HEK293 (cell line): Measurements from ENCODE around the gene PDSS1.

Source experiments
- CTCF ChIA-PET: fragments of 350-600 bp; formaldehyde crosslinking; extraction: SDS; loops from one replicate; lab custom pipeline; 2021; ENCODE audit warnings: antibody characterized with exemption; lab: Yijun Ruan, JAX
- POLR2A ChIA-PET: fragments of 300-600 bp; formaldehyde crosslinking; extraction: SDS; loops from one replicate; lab custom pipeline; 2020; ENCODE audit warnings: antibody characterized with exemption, inconsistent platforms; lab: Yijun Ruan, JAX
- H3K27ac ChIP-seq: fragments of 200-500 bp; sonication (Bioruptor generic); 2 replicates; pipeline ENCODE4 v1.5.1; 2014; ENCODE audit warnings: low read depth, low read length, control low read depth, inconsistent platforms; ENCODE audit errors: extremely low read depth
- H3K36me3 ChIP-seq, 2 experiments: fragments of 200-500 bp in 1 of 2; sonication (Bioruptor generic) in 1 of 2; 1 replicate in 1 of 2; 2 replicates in 1 of 2; pipeline ENCODE4 v1.5.1; 2014 to 2017; ENCODE audit warnings: inconsistent platforms in 2 of 2, low read length in 2 of 2; ENCODE audit not compliant: control insufficient read depth in 2 of 2, insufficient read depth in 1 of 2
- H3K4me1 ChIP-seq: fragments of 200-500 bp; sonication (Bioruptor generic); 2 replicates; pipeline ENCODE4 v1.5.1; 2014; ENCODE audit warnings: mild to moderate bottlenecking, low read length, inconsistent platforms; ENCODE audit not compliant: control insufficient read depth, insufficient read depth
- H3K4me3 ChIP-seq: 2 replicates; pipeline ENCODE4 v1.5.1; 2011; ENCODE audit warnings: low read depth, mild to moderate bottlenecking, control low read depth, low read length, moderate library complexity
- H3K9me3 ChIP-seq: fragments of 200-500 bp; sonication (Bioruptor generic); 2 replicates; pipeline ENCODE4 v1.5.1; 2014; ENCODE audit warnings: low read depth, low read length, inconsistent platforms; ENCODE audit not compliant: control insufficient read depth, insufficient read depth
- CTCF ChIP-seq: fragments of 450-650 bp; formaldehyde crosslinking; IDR thresholded peaks from 2 replicates; pipeline ENCODE4 v1.5.1; 2016; ENCODE audit warnings: missing biosample characterization, missing genetic modification characterization
- KLF10 ChIP-seq: fragments of 450-650 bp; IDR thresholded peaks from 2 replicates; pipeline ENCODE4 v1.5.1; 2018; ENCODE audit warnings: missing biosample characterization, mild to moderate bottlenecking, missing genetic modification characterization
- MZF1 ChIP-seq: fragments of 450-650 bp; formaldehyde crosslinking; IDR thresholded peaks from 2 replicates; pipeline ENCODE4 v1.5.1; 2017; ENCODE audit warnings: missing biosample characterization, missing genetic modification characterization, borderline replicate concordance
- SCRT2 ChIP-seq: fragments of 450-650 bp; formaldehyde crosslinking; IDR thresholded peaks from 2 replicates; pipeline ENCODE4 v1.5.1; 2016; ENCODE audit warnings: missing biosample characterization, missing genetic modification characterization
- SP7 ChIP-seq: fragments of 450-650 bp; formaldehyde crosslinking; IDR thresholded peaks from 2 replicates; pipeline ENCODE4 v1.5.1; 2016; ENCODE audit warnings: missing biosample characterization, missing genetic modification characterization
- ZNF138 ChIP-seq: fragments of 450-650 bp; formaldehyde crosslinking; IDR thresholded peaks from 2 replicates; pipeline ENCODE4 v1.5.1; 2016; ENCODE audit warnings: missing biosample characterization, missing genetic modification characterization, borderline replicate concordance
- ZNF19 ChIP-seq: fragments of 450-650 bp; formaldehyde crosslinking; IDR thresholded peaks from 2 replicates; pipeline ENCODE4; 2016; ENCODE audit warnings: missing biosample characterization, missing genetic modification characterization, low read depth
- ZNF23 ChIP-seq: fragments of 450-650 bp; formaldehyde crosslinking; IDR thresholded peaks from 2 replicates; pipeline ENCODE4 v1.5.1; 2016; ENCODE audit warnings: missing biosample characterization, missing genetic modification characterization, borderline replicate concordance
- ZNF280D ChIP-seq: fragments of 450-650 bp; formaldehyde crosslinking; IDR thresholded peaks from 2 replicates; pipeline ENCODE4 v1.5.1; 2016; ENCODE audit warnings: missing biosample characterization, missing genetic modification characterization
- ZNF529 ChIP-seq: fragments of 450-650 bp; formaldehyde crosslinking; IDR thresholded peaks from 2 replicates; pipeline ENCODE4 v1.5.1; 2017; ENCODE audit warnings: missing genetic modification characterization, missing biosample characterization; ENCODE audit not compliant: insufficient replicate concordance
- ZNF549 ChIP-seq: fragments of 450-650 bp; IDR thresholded peaks from 2 replicates; pipeline ENCODE4 v1.5.1; 2018; ENCODE audit warnings: missing biosample characterization, missing genetic modification characterization, mild to moderate bottlenecking, inconsistent platforms, moderate library complexity
- ZNF639 ChIP-seq: fragments of 450-650 bp; formaldehyde crosslinking; IDR thresholded peaks from 2 replicates; pipeline ENCODE4 v1.5.1; 2016; ENCODE audit warnings: missing biosample characterization, missing genetic modification characterization
- ZNF658 ChIP-seq: fragments of 450-650 bp; formaldehyde crosslinking; IDR thresholded peaks from 2 replicates; pipeline ENCODE4; 2016; ENCODE audit warnings: missing biosample characterization, missing genetic modification characterization
- ZNF704 ChIP-seq: fragments of 450-650 bp; formaldehyde crosslinking; IDR thresholded peaks from 2 replicates; pipeline ENCODE4 v1.5.1; 2016; ENCODE audit warnings: missing biosample characterization, missing genetic modification characterization
- ZSCAN16 ChIP-seq: fragments of 450-650 bp; formaldehyde crosslinking; IDR thresholded peaks from 2 replicates; pipeline ENCODE4 v1.5.1; 2016; ENCODE audit warnings: missing biosample characterization, missing genetic modification characterization

The PDSS1 gene

GRCh38 chr10:26770069-26770468 lies 72.6 kb downstream of the PDSS1 start:
- Histone ChIP-seq H3K4me1 (no peaks in the 10 kb centered on the region), H3K36me3 (peaks cover 0 to 3% of the 10 kb centered on the region in 2 experiments; a peak in 2 of 3 replicates), H3K4me3 (no peak overlapping the region), H3K27ac (no peak overlapping the region), H3K9me3 (no peaks in the 10 kb centered on the region)
- ChIA-PET POLR2A (no interaction called here), CTCF (no interaction called here)
- TF ChIP-seq ZNF658 = no peak
- no peak for TF ChIP-seq MZF1
- TF ChIP-seq CTCF = no peak
- no peak for TF ChIP-seq ZNF19 (tag by site-specific recombination)
- no peak for TF ChIP-seq SCRT2
- TF ChIP-seq KLF10 (tag by site-specific recombination) = no peak
- TF ChIP-seq, all 188 proteins: peak for 0

GRCh38 chr10:26773633-26774032 lies 76.1 kb downstream of the PDSS1 start:
- Histone ChIP-seq H3K27ac (no peak overlapping the region), H3K4me1 (no peaks in the 10 kb centered on the region), H3K4me3 (no peak overlapping the region), H3K36me3 (no peaks in the 10 kb centered on the region; a peak in 2 of 3 replicates), H3K9me3 (no peaks in the 10 kb centered on the region)
- ChIA-PET CTCF (interaction anchor here (0.6 kb wide), 2 partner anchors 29 to 1407 kb away, joined by 3 read pairs; no protein-coding TSS in a partner anchor), POLR2A (no interaction called here)
- no peak for TF ChIP-seq ZNF639 (tag by site-specific recombination)
- no peak for TF ChIP-seq ZSCAN16
- TF ChIP-seq SP7 (tag by site-specific recombination) = no peak
- no peak for TF ChIP-seq ZNF280D (tag by site-specific recombination)
- no peak for TF ChIP-seq ZNF704 (tag by site-specific recombination)
- TF ChIP-seq ZNF549 (tag by site-specific recombination) = peak; percentile 97
- no peak for TF ChIP-seq ZNF529 (tag by site-specific recombination)
- no peak for TF ChIP-seq ZNF138 (tag by site-specific recombination)

- no peak overlapping the region for H3K4me3 ChIP-seq
- no peaks in the 10 kb centered on the region for H3K4me1 ChIP-seq
- H3K27ac ChIP-seq = no peak overlapping the region
- no peak for TF ChIP-seq ZNF23 (tag by site-specific recombination)
- ChIA-PET CTCF (interaction anchor here (0.5 to 1.5 kb wide), 3 partner anchors 11 to 58 kb away, joined by 3 to 5 read pairs (median 3); no protein-coding TSS in a partner anchor), POLR2A (no interaction called here)
- H3K9me3 ChIP-seq = no peaks in the 10 kb centered on the region
- no peaks in the 10 kb centered on the region; a peak in 2 of 3 replicates for H3K36me3 ChIP-seq
Measured at GRCh38 chr10:26776258-26776657, 78.8 kb downstream of the PDSS1 start.
